NCI-H2196 (cell line): ENCODE results near the gene SIRT2.
"Not testable (repeated sequence)": the region's sequence is repeated elsewhere in the genome, so short reads cannot be mapped to it uniquely, and the experiment has no call there.

Experiments used
- DNase-seq: peaks from one replicate; lab custom pipeline; 2025; ENCODE audit not compliant: unreplicated experiment; lab: John Stamatoyannopoulos, UW

SIRT2 gene

GRCh38 chr19:38899447-38900201 lies at the start of gene SIRT2, which contains the start of gene NFKBIB:
TSS of gene SIRT2 (minus strand) at chr19:38899618. CDS start at chr19:38899521, 97 bp downstream.
TSS of gene NFKBIB (plus strand) at chr19:38899969. CDS start at chr19:38900033, 64 bp downstream.
- DNase-seq = peak; percentile 100

- DNase-seq = no peak
These were observed 47.0 kb upstream of the SIRT2 start for GRCh38 chr19:38946229-38947010.

DNA sequence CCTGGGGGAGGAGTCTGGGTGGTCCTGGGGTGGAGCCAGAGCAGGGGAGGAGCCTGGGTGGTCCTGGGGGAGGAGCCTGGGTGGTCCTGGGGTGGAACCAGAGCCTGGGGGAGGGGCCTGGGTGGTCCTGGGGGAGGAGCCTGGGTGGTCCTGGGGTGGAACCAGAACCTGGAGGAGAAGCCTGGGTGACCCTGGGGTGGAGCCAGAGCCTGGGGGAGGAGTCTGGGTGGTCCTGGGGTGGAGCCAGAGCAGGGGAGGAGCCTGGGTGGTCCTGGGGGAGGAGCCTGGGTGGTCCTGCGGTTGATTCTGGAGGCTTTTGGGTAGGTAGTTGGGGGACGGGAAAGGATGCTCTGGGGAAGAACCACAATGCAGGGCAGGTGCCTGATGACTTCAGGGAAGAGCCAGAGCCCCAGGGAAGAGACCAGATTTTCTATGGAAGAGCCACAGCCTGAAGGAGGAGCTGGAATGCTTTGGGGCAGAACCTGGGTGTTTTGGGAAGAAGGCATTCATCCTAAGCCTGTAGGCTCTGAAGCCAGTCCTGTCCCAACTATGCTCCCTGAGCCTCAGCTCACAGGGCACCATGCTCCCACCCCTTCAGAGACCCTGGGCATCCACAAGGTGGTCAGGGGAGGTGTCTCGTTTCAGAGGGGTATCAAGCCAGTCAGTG lies 46.3 kb upstream of the SIRT2 start:
- DNase-seq = no peak

DNA sequence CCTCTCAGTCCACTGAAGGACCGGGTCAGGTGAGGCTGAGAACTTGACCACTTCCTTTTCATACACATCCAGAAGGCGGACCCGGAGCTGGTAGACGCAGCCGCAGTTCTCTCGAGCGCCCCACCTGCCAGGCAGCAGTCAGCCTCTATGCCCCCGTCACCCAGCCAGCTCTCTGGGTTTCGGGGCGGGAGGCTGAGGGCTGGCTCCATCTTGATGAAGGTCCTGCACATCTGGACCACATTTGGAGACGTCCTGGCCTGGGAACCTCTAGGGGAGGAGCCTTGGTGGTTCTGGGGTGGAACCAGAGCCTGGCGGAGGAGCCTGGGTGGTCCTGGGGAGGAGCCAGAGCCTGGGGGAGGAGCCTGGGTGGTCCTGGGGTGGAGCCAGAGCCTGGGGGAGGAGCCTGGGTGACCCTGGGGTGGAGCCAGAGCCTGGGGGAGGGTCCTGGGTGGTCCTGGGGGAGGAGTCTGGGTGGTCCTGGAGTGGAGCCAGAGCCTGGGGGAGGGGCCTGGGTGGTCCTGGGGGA lies 45.6 kb upstream of the SIRT2 start:
- no peak for DNase-seq

DNA sequence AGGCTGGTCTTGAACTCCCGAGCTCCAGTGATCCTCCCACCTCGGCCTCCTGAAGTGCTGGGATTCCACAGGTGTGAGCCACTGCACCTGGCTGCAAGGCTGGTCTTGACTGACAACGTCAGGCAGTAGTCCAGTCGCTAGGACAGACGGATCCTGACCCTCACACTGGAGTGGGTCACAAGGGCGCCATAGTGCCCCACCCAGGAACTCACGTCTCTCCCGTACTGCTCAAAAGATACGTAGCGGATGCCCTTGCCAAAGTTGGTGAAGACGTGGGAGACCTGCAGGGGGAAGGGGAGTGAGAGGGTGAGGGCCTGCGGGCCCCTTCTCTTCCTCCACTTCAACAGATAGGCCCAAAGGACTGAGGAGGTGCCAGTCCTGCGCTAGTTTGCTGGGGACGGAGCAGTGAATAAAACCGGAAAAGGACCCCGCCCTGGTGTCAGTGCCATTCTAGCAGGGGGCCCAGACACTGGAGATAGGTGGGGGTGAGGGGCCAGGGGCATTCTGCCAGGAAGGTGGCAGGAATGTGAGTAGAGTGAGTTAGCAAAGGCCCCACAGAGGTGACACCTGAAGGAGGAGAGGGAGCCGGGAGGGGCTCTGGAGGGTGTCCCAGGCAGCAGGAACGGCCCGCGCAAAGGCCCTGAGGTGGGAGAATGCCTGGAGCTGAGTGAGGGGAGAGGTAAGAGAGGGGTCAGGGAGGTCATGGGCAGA lies 43.2 kb upstream of the SIRT2 start:
- DNase-seq = no peak

GRCh38 chr19:38941979-38942378 lies 42.6 kb upstream of the SIRT2 start:
- DNase-seq = no peak

- not testable (repeated sequence) for DNase-seq
These were observed 42.0 kb upstream of the SIRT2 start for GRCh38 chr19:38941466-38941865.

DNA sequence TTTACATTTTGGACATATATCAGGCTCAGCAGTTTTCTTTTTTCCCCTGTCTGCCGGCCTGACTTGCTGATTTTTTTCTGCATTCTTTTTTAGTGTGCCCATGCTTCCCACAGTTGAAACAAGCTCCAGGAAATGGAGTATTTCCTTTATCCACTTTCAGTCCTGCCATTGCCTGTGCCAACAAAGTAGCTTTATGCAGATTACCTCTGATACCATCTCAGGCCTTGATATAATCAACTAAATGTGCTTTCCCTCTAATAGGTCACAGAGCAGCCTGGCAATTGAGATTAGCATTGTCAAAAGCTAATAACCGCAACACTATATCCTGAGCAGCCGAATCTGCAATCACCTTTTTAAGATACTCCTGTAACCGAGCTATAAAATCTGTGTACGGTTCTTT lies 40.5 kb upstream of the SIRT2 start:
- no peak for DNase-seq

- DNase-seq = no peak
These were observed 34.1 kb upstream of the SIRT2 start for GRCh38 chr19:38933544-38933943.

DNA sequence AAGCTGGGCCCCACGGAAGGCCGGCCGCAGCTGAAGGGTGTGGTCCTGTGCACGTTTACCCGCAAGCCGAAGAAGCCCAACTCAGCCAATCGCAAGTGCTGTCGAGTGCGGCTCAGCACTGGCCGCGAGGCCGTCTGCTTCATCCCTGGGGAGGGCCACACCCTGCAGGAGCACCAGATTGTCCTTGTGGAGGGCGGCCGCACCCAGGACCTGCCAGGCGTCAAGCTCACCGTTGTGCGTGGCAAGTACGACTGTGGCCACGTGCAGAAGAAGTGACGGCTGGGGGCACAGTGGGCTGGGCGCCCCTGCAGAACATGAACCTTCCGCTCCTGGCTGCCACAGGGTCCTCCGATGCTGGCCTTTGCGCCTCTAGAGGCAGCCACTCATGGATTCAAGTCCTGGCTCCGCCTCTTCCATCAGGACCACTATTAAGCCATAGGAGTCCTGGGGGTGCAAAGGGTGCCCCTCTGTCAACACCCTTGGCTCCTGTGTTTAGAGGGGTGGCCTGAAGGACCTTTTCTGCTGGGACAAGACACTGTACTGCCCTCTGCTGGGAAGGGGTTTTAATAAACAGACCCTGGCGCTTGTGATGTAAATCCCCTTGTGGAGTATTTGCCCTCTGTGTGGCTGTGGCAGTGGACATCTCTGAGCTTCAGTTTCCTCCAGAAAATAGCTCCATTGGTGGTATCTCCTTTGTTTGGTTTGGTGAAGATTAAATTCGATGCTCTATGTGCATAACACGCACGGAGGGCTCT lies 33.2 kb upstream of the SIRT2 start:
- DNase-seq = peak; percentile 29

DNA sequence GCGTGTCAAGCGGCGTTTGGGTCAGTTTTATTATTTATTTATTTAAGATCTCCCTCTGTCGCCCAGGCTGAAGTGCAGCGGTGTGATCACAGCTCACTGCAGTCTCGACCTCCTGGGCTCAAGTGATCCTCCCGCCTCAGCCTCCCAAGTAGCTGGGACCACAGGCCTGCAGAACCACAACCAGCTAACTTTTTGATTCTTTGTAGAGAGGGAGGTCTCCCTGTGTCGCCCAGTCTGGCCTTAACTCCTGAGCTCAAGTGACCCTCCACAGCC lies 32.0 kb upstream of the SIRT2 start:
- DNase-seq = no peak

DNA sequence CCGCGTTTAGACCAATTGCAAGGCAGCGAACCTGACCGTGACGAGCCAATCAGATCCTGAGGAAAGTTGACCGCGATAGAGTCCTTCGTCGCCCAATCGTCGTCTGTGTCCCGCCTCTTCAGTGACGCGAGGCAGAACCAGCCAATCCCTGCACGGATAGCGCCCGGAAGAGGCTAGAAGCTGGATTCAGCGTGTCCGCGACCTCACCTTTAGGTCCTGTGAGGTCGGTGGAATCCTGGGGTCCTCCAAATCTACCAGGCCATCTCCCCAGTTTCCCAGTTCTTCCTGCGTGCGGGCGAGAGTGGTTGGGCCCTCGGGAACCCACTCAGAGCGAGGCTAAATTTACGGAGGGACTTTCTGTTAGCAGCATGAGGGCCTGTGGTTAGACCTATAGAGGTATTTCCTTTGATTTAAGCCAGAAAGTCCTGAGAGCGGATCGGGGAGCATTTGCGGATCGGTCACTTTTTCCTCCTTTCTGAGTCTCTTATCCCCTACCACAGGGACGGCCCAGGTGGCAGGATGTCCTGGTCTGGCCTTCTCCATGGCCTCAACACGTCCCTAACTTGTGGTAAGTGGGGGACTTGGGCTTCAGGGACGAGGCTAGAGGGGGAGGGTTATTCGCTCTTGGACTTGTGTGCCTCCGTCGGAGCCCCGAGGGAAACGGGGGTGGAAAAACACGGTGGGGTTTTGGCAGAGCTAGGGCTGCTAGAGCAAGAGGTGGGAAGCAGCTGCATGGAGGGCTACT lies 31.5 kb upstream of the SIRT2 start, which contains the start of gene MRPS12:
Gene MRPS12 (plus strand): TSS at position 169 of the 745 bp plus-strand sequence. CDS start 351 bp downstream, at position 520.
- peak; percentile 99 for DNase-seq

GRCh38 chr19:38929929-38930775 lies 30.7 kb upstream of the SIRT2 start, which contains the start of gene SARS2:
TSS of gene SARS2 (minus strand) at chr19:38930763. CDS start at chr19:38930736, 27 bp downstream.
- peak; percentile 95 for DNase-seq

DNA sequence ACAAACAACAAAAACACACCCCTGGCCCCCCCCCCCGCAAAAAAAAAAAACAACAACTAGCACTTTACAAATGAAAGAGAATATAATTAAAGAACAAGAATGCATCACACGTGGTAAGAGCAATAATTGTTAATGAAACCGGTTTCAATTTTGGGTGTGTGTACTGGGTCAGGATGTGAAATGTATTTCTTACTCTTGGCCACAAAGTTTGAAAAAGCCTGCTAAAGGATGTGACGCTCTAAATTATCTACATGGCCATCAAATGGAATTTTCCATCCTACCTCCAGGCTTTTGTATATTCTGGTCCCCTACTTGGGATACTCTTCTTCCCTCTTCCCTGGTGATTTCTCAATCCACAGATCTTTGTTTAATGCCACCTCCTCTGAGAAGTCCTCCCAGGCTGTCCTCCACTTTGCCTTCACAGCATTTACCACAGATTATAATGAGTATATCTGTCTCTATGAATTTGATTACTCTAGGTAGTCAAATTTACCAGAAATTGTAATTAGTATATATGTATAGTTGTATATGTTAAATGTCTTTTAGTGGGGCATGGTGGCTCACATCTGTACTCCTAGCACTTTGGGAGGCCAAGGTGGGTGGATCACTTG lies 29.1 kb upstream of the SIRT2 start:
- no peak for DNase-seq

DNA sequence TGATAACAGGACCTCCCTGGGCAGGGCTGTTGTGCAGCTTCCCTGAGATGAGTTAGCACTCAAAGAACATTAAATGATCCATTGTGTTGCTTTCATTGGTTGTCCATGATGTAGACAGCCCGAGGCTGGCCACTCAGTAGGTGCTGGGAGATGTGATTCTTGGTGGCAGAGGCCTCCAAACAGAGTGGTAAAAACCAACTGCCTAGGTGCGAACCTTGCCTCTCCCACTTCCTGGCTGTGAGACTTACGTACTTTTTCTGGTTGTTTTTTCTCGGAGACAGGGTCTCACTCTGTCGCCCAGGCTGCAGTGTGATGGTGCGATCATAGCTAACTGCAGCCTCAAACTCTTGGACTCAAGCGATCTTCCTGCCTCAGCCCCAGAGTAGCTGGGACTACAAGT lies 25.0 kb upstream of the SIRT2 start:
- no peak for DNase-seq

DNA sequence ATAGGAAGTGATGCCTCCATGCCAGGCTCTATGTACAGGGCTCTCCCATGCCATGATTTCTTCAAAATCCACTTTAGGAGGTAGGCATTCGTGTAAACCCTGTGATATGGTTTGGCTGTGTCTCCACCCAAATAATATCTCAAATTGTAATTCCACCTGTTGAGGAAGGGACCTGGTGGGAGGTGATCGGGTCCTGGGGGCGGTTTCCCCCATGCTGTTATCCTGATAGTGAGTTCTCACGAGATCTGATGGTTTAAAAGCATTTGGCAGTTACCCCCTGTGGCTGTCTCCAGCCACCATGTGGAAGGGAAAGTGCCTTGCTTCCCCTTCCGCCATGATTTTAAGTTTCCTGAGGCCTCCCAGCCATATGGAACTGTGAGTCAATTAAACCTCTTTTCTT lies 23.1 kb upstream of the SIRT2 start:
- DNase-seq = no peak

DNA sequence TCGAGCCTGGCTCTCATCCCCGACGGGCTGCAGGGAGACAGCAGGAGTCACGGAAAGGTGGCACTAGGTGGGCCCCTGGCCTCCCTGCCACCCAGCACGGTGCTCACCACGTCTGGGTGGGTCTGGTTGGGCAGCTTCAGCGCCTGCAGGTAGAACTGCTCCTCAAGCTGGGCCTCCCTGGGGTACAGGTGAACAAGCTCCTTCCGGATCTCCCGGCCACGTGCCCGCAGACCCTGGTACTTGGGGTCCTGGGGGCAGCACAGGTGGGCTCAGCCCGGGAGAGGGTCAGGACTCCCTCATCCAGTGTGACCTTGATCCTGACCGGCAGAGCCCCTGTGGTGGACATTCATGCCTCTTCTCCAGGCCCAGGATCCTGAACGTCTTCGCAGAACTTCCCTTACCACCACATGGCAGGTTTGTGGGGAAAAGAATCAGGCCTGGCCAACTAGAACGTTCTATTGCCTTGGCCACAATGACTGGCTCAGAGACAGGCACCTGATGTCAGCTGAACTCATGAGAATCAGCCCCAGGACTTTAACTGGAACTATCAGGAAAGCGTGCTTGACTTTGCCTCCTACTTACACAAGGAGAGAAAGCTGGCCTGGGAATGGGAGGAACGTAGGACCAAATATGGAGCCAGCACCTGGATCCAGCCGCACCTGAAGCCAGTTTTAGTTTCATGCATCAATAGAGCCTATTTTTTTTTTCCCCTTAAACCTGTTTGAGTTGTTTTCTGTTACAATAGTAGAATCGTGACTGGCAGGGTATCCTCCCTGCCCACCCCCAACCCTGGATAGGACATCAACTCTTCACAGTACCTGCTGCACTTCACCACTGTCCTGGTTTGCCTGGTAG lies 22.2 kb upstream of the SIRT2 start:
- DNase-seq = no peak
